ENCODE measurements around the gene OR11A1. TPM values are rescaled to one million over a fixed set of nuclear protein-coding genes. Genes with fewer than 3 reads are reported as not detected.

Gene OR11A1
- total RNA-seq, 1 donor from 2014 or later = not detected

- no peak for TF ChIP-seq CTCF (IDR thresholded peaks at IDR 0.05; ENCODE audit: insufficient read depth, low read length, poor library complexity, severe bottlenecking)
- Histone ChIP-seq H3K27me3 (ENCODE audit: control insufficient read depth, insufficient read depth, low read length) (no peaks in the 10 kb centered on the region), H3K36me3 (ENCODE audit: control insufficient read depth, insufficient read depth, low read length) (no peaks in the 10 kb centered on the region), H3K4me3 (ENCODE audit: low read depth, low read length) (no peak overlapping the region)
- DNase-seq (ENCODE audit: low read depth) = no peak
Observed at GRCh38 chr6:29388533-29388932, 68.3 kb downstream of the OR11A1 start.

GRCh38 chr6:29376003-29376402, 80.9 kb downstream of the OR11A1 start:
- H3K27me3 ChIP-seq (ENCODE audit: control insufficient read depth, insufficient read depth, low read length) = no peaks in the 10 kb centered on the region
- no peak for TF ChIP-seq CTCF (IDR thresholded peaks at IDR 0.05; ENCODE audit: insufficient read depth, low read length, poor library complexity, severe bottlenecking)
- DNase-seq (ENCODE audit: low read depth) = no peak
- no peaks in the 10 kb centered on the region for H3K36me3 ChIP-seq (ENCODE audit: control insufficient read depth, insufficient read depth, low read length)
- H3K4me3 ChIP-seq (ENCODE audit: low read depth, low read length) = no peak overlapping the region

Other genes starting within 250 kb of the OR11A1 start
- gene OR14J1, start 155.4 kb downstream of the OR11A1 start, total RNA-seq = not detected in 2 replicates
- gene OR5V1, start 88.2 kb downstream of the OR11A1 start, total RNA-seq = not detected in 2 replicates
- not detected in 2 replicates for gene OR12D3, start 81.8 kb downstream of the OR11A1 start, total RNA-seq
- not detected in 2 replicates for gene OR12D2, start 61.4 kb downstream of the OR11A1 start, total RNA-seq
- gene OR12D1, start 42.1 kb downstream of the OR11A1 start, total RNA-seq = not detected in 2 replicates
- not detected in 2 replicates for gene OR10C1, start 17.8 kb downstream of the OR11A1 start, total RNA-seq
- gene OR2H1, start 84 bp upstream of the OR11A1 start, total RNA-seq = not detected in 2 replicates
- gene MAS1L, start 30.9 kb upstream of the OR11A1 start, total RNA-seq = not detected in 2 replicates
- gene UBD, start 102.7 kb upstream of the OR11A1 start, total RNA-seq = 7.3 and 9.4 TPM in 2 replicates
- gene OR2H2, start 128.1 kb upstream of the OR11A1 start, total RNA-seq = not detected in 2 replicates
- gene GABBR1, start 176.1 kb upstream of the OR11A1 start, total RNA-seq = 9.4 and 14.1 TPM in 2 replicates
- not detected in 2 replicates for gene MOG, start 200.0 kb upstream of the OR11A1 start, total RNA-seq
- gene ZFP57, start 224.1 kb upstream of the OR11A1 start, total RNA-seq = 0.07 and 0.08 TPM in 2 replicates